Measurements from ENCODE around the gene KNDC1.

- TF ChIP-seq POLR2A (IDR thresholded peaks at IDR 0.05) (no peak), CTCF (IDR thresholded peaks at IDR 0.05) (no peak)
These were observed 44.0 kb upstream of the KNDC1 start for GRCh38 chr10:133115976-133116375.

Measured in Peyer's patch (tissue), 4 donors.